GM11168 (cell line): ENCODE data around the gene RUNX3.

Source experiments
- in situ Hi-C: fragments of 300-500 bp; cut with MboI; formaldehyde crosslinking; loops from one replicate; pipeline ENCODE4 v1.12.0; 2022; ENCODE audit warnings: low sequenced_read_pairs; ENCODE audit not compliant: unreplicated experiment

RUNX3 gene

DNA sequence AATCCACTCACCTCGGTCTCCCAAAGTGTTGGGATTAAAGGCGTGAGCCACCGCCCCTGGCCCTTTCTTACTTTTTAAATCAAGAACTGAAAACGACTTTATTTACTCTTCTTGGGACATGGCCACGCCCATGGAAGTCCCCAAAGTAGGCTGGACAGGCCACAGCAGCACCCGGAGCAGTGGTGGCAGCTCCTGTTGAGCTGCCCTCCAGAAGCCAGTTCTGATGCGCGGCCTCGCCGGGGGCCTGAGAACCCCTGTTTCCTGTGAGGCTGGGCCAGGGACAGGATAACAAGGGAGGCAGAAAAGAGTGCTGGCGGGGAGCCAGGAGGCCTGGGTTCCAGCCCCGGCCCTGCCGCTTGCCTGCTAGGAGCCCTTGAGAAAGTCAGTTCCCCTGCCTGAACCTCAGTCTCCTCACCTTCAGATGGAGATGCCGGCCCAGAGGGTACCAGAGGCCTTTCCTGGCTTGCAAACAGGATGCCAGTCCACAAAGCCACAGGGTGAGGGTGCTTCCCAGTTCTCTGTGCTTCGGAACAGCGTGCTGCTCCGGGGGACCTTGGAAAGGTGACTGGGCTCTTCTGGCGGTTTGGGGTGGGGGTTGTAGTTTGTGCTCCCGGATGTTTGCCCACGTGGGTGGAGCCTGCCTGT lies 59.4 kb downstream of the RUNX3 start:
- in situ Hi-C loops = no loop called here

DNA sequence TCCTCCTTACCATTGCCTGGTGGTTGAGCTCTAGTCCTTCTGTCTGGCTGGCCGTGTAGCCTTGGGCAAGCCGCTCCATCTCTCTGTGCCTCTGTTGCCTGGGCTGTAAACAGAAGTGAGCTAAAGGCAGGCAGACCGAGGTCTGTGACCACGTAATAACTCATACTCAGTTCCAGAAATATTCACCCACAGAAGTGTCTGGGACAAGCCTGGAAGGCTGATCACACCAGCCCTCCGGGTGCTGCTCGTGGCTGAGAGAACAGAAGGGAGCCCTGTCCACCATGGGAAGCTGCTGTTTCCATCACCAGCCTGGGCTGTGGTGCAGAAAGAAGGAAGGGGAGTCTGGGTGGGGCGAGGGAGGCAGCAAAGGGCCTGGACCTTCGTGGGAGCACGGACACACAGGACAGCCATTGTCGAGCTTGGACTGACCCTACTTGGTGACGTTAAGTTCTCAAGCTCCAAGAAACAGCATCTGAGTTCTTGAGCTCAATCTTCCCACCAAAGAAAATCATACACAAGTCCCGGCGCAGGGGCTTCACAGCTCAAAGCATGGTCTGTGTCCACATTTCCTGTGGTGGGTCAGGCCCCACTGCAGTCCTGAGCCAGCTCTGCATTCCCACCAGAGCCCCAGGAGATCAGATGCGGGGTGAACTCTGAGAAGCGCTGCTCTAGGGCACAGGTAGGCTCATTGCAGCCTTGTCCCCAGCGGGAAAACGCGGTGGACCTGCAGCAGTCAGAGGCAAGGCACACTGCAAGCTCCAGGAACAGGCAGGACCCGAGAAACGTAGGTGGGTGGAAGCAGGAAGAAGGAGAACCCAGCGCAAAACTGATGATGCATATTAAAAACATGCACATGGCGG lies 61.8 kb downstream of the RUNX3 start:
- in situ Hi-C loops = no loop called here

DNA sequence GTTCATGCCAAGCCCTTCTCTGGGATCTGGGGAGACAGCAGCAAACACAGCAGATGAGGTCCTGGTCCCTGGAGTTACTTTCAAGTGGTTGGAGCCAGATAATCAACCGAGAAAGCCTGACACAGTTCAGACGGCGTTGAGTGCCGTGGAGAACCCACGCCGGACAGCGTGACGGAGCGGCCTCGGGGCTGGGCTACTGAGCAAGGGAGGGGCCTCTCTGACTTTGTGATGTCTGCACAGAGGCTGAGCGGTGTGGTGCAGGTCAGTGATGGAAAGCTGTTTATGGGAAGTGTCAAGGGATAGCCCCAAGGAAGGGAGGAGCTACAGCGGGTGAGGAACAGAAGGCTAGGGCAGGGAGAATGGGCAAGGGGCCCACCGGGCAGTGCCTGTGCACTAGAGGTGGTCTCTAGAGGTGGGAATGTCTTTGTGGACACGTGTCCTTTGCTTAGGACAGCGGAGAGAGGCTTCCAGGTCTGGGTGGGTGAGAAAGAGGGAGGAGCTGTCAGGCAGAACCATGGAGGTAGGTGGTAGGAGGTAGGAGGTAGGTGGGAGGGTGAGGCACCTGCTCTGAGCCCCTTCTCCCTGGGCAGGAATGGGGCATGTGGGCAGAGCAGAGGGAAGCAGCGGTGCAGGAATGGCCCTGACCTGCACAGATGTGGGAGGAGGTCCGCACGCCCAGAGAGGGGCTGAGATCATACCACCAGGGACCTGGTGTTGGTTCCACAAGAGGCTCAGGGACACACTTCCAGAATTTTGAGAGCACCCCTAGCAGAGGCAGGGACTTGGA lies 62.8 kb downstream of the RUNX3 start:
- in situ Hi-C loops = no loop called here

DNA sequence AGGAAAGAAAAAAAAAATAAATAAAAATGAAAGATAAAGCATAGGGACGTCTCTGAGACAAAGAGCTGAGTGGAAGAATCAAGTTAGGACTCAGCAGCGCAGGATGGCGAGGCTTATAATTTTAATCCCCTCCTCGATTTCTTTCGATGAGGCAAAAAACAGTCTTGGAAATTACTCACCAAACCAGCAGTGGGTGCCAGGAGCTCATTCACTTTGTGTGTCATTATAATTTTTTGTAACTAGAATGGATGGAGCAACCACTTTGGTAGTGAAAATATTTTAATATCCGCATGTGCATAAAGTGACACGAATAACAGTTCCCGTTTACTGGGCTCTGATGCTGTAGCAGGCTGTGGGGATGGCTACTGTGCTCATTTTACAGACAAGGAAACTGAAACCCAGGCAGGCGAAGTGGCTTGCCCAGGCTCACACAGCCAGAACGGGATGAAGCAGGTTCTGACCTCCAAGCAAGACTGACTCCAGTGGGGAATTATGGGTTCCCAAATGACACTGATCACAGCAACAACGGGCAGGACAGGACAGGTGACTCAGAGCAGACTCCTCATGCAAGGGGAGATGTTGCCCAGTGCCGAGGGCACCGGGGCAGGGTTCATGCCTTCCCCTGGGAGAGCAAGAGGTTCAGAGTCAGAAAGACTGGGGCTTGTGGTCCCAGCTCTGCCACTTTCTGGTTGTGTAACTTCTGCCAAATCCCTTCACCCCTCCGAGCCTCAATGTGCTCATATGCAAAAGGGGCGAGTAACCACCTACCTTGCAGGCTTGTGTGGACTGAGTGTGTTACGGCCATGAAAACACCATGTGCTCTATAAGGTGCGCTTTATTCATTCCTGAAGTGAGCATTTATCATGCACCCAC lies 63.6 kb downstream of the RUNX3 start:
- in situ Hi-C loops = no loop called here

DNA sequence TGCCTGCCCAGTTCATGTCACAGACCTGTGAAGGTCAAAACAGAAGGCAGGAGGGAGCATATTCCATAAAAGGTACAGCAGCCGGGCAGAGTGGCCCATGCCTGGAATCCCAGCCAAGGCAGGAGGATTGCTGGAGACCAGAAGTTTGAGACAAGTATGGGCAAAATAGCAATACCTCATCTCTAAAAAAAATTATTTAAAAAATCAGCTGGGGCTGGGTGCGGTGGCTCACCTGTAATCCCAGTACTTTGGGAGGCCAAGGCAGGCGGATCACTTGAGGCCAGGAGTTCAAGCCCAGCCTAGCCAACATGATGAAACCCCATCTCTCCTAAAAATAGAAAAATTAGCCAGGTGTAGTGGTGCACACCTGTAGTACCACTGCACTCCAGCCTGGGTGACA lies 64.5 kb downstream of the RUNX3 start:
- in situ Hi-C loops = no loop called here

DNA sequence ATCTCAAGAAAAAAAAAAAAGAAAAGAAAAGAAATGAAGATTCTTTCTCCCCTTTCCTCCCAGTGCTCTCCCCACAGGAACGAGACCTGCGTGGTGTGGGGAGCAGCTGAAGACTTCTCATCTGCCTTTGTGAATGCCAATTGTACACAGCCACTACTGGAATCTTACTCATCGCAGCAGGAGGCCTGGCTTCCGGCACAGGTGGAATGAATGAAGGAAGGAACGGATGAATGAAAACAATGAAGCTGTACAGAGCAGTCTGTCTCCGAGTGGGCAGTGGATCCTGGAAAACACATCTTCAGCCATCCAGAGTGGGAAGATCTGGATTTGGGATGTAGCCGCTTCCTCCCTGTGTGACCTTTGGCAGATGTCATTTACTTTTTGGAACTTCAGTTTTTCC lies 64.9 kb downstream of the RUNX3 start:
- in situ Hi-C loops = no loop called here

DNA sequence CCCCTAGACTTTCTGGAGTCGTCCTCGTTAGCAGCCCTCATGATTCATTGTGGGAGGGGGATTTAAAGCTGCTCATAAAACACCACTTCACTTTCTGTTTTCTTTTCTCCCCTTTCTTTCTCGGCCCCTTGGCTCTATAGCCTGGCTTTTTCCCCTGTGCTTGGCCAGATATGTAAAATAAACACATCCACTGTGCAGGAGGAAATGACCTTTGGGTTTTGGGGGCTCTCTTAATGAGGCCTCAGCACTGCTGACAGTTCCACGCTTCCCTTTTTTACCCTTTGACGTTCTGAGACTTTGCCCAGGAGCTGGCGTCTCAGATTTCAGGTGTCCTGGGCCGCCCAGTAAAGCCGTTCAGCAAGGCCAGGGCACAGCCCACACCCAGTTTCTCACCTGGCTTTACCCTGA lies 65.7 kb downstream of the RUNX3 start:
- in situ Hi-C loops = no loop called here

DNA sequence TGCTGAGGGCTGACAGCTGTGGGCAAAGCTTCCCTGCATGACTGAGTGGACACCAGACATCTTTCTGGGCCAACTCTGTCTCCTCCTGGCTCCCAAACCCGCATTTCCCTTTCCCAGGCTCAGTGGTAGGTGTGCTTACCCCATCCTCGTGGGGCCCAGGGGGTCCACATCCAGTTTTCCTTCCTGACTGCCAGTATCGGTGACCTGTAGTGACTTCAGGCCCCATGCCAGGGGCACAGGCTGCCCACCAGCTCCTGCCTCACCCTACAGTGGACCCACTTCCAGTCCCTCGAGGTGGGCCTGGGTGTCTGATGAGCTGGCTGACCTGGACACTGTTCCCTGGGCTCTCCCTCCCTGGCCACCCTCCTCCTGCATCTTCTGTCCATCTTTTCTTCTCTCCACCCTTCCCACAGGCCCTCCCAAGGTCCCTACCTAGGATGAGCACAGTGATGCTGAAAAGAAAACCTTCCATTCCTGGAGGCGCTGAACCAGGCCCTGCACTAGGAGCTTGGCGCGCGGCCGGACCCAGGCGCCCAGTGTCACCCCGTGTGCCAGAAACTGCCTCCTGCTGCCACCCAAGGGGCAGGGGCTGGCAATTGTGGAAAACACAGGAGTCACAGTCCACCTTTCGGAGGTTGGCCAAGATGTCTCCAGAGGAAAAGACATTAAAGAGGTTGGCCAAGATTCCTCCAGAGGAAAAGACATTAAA lies 67.1 kb downstream of the RUNX3 start:
- in situ Hi-C loops = no loop called here

DNA sequence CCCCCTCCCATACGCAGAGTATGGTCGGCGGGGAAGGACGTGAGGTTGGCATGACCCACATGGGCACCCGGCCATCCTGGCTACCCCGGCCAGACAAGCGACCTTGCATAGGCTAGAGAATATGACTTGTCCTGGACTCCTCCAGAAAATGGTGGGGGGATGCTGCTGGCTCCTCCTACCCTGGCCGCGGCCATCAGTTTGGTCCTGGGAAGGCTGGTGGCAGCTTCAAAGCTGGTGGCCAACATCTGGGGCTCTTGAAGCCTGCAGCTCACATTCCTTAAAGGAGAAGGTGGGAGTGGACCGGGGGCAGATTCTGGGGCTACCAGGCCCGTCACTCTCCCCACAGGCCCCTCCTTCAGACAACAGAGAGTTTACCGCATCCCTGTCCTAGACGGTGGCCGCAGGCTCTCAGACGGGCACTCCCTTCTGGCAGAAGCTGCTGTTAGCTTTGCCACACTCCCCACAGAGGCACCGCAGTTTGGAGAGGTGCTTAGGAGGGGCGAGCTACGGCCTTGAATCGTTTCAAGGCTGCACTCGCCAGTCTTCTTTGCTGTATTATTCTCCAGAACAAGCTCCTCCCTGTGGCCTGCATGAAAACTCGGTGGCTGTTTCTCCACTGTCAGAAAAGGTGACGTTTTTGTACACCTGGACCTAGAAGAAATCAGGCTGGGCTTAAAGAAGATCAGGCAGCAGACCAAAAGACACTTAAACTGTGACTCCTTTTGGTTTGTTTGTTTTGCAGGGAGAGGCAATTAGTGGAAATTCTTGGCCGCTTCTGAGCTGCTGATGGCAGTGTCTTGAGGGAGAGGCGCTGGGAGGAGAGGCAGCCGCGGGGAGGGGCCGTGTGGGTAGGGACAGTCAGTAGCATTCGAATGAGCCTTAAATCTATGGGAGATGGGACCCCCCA lies 68.0 kb downstream of the RUNX3 start:
- in situ Hi-C loops = no loop called here

DNA sequence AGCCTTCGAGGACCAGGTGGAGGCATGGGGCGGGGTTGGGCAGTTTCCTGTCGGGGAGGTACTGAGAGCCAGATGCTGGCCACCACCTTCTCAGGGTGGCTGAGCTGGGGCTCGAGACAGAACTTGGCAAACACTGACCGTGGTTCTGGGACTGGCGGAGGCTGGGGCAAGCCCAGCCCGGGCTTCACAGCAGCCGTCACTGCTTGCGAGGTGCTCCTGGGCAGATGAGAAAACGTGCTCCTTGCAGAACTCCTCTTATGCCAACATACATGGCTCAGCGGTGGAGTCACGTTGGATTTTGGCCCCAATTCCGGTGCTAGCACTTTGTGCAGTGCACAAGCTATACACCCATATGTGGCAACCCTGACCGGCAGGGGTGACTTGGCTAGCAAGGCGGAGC lies 69.2 kb downstream of the RUNX3 start:
- in situ Hi-C loops = no loop called here

DNA sequence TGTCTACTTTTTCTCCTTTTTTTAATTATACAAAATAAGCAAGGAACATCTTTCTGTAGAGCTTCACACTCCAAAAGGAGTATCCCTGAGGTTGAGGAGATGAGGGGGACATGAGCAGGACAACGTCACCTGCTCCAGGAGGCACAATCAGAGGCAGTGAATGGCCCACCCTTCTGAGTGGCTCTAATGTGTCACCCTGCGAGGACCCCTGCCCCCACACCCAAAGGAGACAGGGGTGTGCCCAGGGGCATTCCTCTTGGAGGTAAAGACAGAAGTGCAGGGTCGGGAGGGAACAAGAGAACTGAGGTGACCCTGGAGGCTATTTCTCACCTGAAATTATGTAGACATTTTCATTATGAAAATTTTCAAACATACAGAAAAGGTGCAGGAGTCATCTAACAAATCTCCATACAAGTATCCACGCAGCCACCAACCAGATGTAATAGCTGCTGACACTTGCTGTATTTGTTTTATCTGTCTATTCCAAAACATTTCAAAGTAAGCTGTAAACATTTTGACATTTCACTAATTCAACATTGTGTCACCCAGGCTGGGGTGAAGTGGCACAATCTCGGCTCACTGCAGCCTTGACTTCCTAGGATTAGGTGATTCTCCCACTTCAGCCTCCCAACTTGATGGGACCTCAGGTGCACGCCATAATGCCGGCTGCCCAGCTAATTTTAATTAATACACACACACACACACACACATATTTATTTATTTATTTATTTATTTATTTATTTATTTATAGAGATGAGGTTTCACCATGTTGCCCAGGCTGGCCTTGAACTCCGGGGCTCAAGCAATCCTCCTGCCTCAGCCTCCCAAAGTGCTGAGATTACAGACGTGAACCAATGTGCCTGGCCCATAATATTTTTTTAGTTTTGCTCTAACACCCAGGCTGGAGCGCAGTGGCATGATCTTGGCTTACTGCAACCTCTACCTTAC lies 70.7 kb downstream of the RUNX3 start:
- in situ Hi-C loops = no loop called here

DNA sequence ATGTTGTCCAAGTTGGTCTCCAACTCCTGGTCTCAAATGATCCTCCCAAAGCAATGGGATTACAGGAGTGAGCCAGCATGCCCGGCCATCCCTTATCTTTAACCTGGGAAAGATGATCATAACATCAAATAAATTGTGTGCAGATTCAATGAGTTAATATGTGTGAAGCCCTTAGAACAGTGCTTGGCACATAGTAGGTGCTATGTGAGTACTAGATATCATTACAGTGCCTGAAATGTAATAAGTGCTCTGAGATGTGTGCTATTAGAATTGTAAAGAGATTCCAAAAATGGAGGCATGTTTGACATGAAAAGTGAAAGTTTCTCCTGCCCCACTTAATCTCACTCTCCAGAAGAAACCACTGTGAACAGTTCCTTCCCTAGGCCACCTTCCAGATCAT lies 71.8 kb downstream of the RUNX3 start:
- in situ Hi-C loops = no loop called here

DNA sequence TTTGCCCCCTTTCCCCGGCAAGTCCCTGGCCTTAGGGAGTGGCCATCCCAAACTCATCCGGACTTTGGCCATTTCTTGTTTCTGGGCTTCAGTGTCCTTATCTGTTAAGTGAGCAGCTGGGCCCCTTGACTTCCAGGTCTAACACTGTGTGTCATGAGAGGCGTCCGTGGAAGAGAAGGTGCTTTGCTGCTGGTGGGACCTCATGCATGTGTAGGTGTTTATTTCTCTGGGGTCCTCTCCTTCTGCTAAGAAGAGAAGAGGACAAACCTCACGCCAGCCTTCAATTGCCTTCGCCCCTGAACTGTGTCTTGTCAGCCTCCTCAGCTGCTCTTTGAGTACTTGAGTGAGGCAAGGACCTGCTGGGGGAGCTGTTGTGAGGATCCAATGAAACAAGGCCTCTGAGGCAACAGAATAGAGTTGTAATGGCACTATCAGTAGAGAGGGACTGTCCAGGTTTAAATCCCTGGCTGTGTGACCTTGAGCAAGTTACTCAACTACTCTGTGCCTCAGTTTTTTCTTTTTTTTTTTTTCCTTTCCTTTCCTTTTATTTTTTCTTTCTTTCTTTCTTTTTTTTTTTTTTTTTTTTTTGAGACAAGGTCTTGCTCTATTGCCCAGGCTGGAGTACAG lies 72.5 kb downstream of the RUNX3 start:
- in situ Hi-C loops = no loop called here

DNA sequence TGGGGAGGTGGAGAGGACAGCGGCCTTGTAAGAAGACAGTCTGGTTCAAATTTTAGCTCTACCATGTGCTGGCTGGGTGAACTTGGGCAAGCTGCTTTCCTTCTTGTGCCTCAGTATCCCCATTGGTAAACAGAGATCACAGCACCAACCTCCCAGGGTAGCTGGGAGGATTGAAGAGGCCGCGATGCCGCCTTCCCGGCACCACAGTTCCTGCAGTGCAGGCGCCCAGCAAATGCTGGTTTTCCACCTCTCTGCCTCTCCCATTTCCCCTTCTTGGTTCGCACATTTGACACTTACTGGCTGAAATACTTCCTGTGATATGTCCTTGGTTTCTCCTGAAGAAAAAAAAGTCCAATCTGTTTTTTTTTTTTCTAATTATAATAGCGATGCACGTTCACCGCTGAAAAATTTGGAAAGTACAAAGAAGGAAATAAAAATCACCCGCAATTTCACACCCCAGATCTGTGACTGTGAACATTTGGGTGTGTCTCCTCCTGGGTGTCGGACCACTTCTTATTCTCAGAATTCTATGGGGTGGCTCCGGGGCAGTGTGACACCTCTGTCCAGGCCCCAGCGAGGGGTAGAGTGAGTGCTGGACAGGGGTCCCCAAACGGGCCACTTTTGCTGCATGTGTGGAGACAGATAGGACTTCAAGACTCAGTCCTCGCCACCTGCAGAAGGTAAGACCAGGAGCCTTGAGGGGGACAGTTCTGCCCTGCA lies 73.1 kb downstream of the RUNX3 start:
- in situ Hi-C loops = no loop called here

DNA sequence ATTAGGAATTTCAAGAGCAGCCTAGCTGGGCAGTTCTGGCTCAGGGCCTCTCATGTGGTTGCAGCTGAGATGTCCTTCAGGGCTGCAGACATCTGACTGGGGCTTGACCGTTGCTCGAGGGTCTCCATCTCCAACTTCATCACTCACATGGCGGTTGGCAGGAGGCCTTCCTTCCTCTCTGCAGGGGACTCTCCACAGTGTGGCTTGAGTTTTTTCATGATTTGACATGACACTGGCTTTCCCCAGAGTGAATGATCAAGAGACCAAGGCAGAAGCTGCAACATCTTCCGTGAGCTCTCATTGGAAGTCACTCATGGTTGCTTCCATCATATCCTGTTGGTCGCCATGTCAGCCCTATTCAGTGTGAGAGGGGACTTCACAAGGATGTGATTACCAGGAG lies 74.6 kb downstream of the RUNX3 start:
- in situ Hi-C loops = no loop called here

DNA sequence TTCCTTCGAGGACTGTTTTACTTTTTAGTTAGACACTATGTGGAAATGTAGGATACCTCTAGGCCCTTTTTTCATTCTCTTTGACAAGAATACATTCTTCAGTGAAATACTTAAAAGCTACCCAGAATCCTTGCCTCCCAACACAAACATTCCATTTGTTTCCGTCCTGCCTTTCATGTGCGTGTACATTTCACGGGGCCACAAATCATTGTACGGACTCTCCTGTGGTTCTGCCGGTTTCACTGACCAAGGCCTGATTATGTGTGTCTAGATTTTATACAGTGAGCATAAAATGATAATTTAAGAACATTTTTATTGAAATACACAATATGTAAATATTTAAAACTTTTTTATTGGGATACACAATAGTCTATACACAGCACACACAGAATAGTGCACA lies 76.4 kb downstream of the RUNX3 start:
- in situ Hi-C loops = no loop called here
